Neural progenitor cell (in vitro differentiated cells): Measurements from ENCODE around the gene ADAMTS14. TPM values are rescaled to one million over a fixed set of nuclear protein-coding genes. Genes with fewer than 3 reads are reported as not detected.
A peak's percentile ranks its signal among the peaks of the same experiment; 100 is the strongest.
"Not testable (repeated sequence)": the region's sequence is repeated elsewhere in the genome, so short reads cannot be mapped to it uniquely, and the experiment has no call there.

Experiments
- DNase-seq: peaks from one replicate; pipeline ENCODE4 v3.0.0-alpha.2; 2016; ENCODE audit warnings: low spot score
- H2AFZ ChIP-seq: fragments of 200-600 bp; sonication (generic); replicated peaks from 2 replicates; pipeline ENCODE4 v1.6.1; 2016; ENCODE audit warnings: antibody characterized with exemption
- H3F3A ChIP-seq: fragments of 200-600 bp; sonication (generic); 2 replicates; pipeline ENCODE4 v1.6.1; 2016; ENCODE audit warnings: antibody characterized with exemption, low read depth
- H3K27ac ChIP-seq: fragments of 200-600 bp; sonication (generic); 2 replicates; pipeline ENCODE4 v1.5.1; 2016; ENCODE audit warnings: mild to moderate bottlenecking
- H3K27me3 ChIP-seq: fragments of 200-600 bp; sonication (generic); 2 replicates; pipeline ENCODE4 v1.6.1; 2016; ENCODE audit warnings: mild to moderate bottlenecking, moderate library complexity
- H3K36me3 ChIP-seq: fragments of 200-600 bp; sonication (generic); 2 replicates; pipeline ENCODE4 v1.5.1; 2016
- H3K4me1 ChIP-seq: fragments of 200-600 bp; sonication (generic); 2 replicates; pipeline ENCODE4 v1.6.1; 2016; ENCODE audit warnings: mixed run types
- H3K4me2 ChIP-seq: fragments of 200-600 bp; sonication (generic); 2 replicates; pipeline ENCODE4 v1.6.1; 2016
- H3K4me3 ChIP-seq: fragments of 200-600 bp; sonication (generic); 2 replicates; pipeline ENCODE4 v1.5.1; 2016
- H3K79me2 ChIP-seq: fragments of 200-600 bp; sonication (generic); 2 replicates; pipeline ENCODE4 v1.6.1; 2016; ENCODE audit warnings: low read depth
- H3K9ac ChIP-seq: fragments of 200-600 bp; sonication (generic); 2 replicates; pipeline ENCODE4 v1.6.1; 2016
- H3K9me3 ChIP-seq: fragments of 200-600 bp; sonication (generic); 2 replicates; pipeline ENCODE4 v1.5.1; 2016; ENCODE audit warnings: low read depth
- H4K20me1 ChIP-seq: fragments of 200-600 bp; sonication (generic); 2 replicates; pipeline ENCODE4 v1.6.1; 2016; ENCODE audit warnings: low read depth
- H3K27ac Mint-ChIP-seq: 3 replicates; pipeline ENCODE4 v1.8.0; 2021; ENCODE audit warnings: mixed read lengths
- H3K27me3 Mint-ChIP-seq: 2 replicates; pipeline ENCODE4 v1.8.0; 2022; ENCODE audit warnings: low read depth, mild to moderate bottlenecking, inconsistent platforms, moderate library complexity, mixed read lengths; ENCODE audit not compliant: insufficient read depth
- H3K36me3 Mint-ChIP-seq: 3 replicates; pipeline ENCODE4 v1.8.0; 2021; ENCODE audit warnings: mixed read lengths
- H3K4me1 Mint-ChIP-seq: 3 replicates; pipeline ENCODE4 v1.8.0; 2021; ENCODE audit warnings: mixed read lengths
- H3K4me3 Mint-ChIP-seq: 3 replicates; pipeline ENCODE4 v1.8.0; 2021; ENCODE audit warnings: mild to moderate bottlenecking, moderate library complexity, mixed read lengths
- H3K9me3 Mint-ChIP-seq: 3 replicates; pipeline ENCODE4 v1.8.0; 2020; ENCODE audit warnings: mixed read lengths
- EZH2 ChIP-seq: fragments of 200-600 bp; sonication (generic); IDR thresholded peaks from 2 replicates; pipeline ENCODE4 v1.6.1; 2017; ENCODE audit warnings: antibody characterized with exemption, mild to moderate bottlenecking, moderate library complexity
- EZH2phosphoT487 ChIP-seq: fragments of 200-600 bp; sonication (generic); IDR thresholded peaks from 2 replicates; pipeline ENCODE4 v1.6.1; 2017; ENCODE audit warnings: antibody characterized with exemption
- total RNA-seq: library from RNA; depleted of rRNA; stranded (reverse); fragments of >200 nt; gene quantifications from 2 replicates; pipeline ENCODE4 v1.2.3, GENCODE V29; 2015; ENCODE audit warnings: low replicate concordance
- TF ChIP-seq, protein P1 (sequence below): fragments of 200-600 bp; sonication (generic); IDR thresholded peaks from 2 replicates; pipeline ENCODE4 v1.5.1; 2017; ENCODE audit warnings: antibody characterized with exemption, mild to moderate bottlenecking

Gene ADAMTS14
- total RNA-seq, 1 donor from 2014 or later, result not detected

DNA sequence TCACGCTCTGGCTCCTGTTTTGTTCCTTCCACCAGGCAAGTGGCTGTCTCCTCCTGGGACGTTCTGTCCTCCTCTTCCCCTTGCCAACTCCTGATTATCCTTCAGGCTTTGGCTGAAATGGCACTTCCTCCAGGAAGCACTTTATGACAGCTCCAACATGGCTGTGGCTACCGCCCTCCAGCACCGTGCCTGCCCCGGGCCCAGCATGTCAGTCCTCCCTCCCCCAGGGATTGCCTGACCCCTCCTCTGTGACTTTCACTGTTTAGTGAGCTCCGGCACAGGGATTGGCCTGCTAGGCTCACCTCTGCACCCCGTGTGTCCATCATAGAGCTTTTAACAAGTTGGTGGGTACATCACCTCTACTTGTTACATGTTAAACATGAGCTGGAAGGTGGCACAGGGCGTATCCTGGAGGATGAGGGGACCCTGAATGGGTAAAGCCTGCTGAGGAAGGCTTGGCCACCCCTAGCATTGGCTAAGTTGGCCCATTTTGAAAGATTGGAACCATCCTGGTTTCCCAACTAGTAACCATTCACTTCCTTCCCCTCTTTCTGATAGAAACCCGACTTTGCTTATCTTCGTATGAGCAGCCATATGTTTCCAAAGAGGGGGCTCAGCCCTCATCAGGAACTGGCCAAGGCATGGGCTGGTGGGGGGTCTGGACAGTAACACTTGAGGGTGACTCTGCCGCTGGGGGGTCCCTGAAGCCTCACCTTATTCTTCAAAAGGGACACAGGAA, 10.5 kb upstream of the ADAMTS14 start:
- Histone ChIP-seq H3K9me3 (no peaks in the 10 kb centered on the region), H3K27ac (no peak overlapping the region), H3K79me2 (no peaks in the 10 kb centered on the region), H4K20me1 (no peaks in the 10 kb centered on the region), H3K9ac (no peak overlapping the region), H2AFZ (peak overlapping the region; percentile 72), H3K4me2 (no peak overlapping the region), H3K4me1 (peaks cover 5% of the 10 kb centered on the region), H3K27me3 (no peaks in the 10 kb centered on the region), H3K4me3 (no peak overlapping the region), H3F3A (no peaks in the 10 kb centered on the region), H3K36me3 (no peaks in the 10 kb centered on the region)
- H3K9me3 Mint-ChIP-seq, result peaks cover 16% of the 10 kb centered on the region
- no peaks in the 10 kb centered on the region for H3K36me3 Mint-ChIP-seq
- H3K27me3 Mint-ChIP-seq, result peaks cover 3% of the 10 kb centered on the region
- no peak overlapping the region for H3K27ac Mint-ChIP-seq
- peaks cover 29% of the 10 kb centered on the region for H3K4me1 Mint-ChIP-seq
- TF ChIP-seq EZH2phosphoT487, result no peak
- TF ChIP-seq EZH2, result no peak
- TF ChIP-seq, protein P1, sequence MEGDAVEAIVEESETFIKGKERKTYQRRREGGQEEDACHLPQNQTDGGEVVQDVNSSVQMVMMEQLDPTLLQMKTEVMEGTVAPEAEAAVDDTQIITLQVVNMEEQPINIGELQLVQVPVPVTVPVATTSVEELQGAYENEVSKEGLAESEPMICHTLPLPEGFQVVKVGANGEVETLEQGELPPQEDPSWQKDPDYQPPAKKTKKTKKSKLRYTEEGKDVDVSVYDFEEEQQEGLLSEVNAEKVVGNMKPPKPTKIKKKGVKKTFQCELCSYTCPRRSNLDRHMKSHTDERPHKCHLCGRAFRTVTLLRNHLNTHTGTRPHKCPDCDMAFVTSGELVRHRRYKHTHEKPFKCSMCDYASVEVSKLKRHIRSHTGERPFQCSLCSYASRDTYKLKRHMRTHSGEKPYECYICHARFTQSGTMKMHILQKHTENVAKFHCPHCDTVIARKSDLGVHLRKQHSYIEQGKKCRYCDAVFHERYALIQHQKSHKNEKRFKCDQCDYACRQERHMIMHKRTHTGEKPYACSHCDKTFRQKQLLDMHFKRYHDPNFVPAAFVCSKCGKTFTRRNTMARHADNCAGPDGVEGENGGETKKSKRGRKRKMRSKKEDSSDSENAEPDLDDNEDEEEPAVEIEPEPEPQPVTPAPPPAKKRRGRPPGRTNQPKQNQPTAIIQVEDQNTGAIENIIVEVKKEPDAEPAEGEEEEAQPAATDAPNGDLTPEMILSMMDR, result no peak
- H3K4me3 Mint-ChIP-seq, result no peak overlapping the region
- no peak for DNase-seq

- Histone ChIP-seq H3K79me2 (no peaks in the 10 kb centered on the region), H3K27ac (no peak overlapping the region), H2AFZ (no peak overlapping the region), H4K20me1 (no peaks in the 10 kb centered on the region), H3K4me2 (no peak overlapping the region), H3K9me3 (no peaks in the 10 kb centered on the region), H3K27me3 (no peaks in the 10 kb centered on the region), H3K4me3 (no peak overlapping the region), H3K4me1 (peaks cover 5% of the 10 kb centered on the region), H3F3A (no peaks in the 10 kb centered on the region), H3K36me3 (no peaks in the 10 kb centered on the region), H3K9ac (no peak overlapping the region)
- peaks cover 29% of the 10 kb centered on the region for H3K4me1 Mint-ChIP-seq
- no peak for TF ChIP-seq EZH2
- H3K27ac Mint-ChIP-seq, result peak overlapping the region; percentile 7
- H3K36me3 Mint-ChIP-seq, result no peaks in the 10 kb centered on the region
- H3K27me3 Mint-ChIP-seq, result peaks cover 5% of the 10 kb centered on the region
- H3K4me3 Mint-ChIP-seq, result peak overlapping the region; percentile 5
- DNase-seq, result no peak
- peaks cover 16% of the 10 kb centered on the region for H3K9me3 Mint-ChIP-seq
Measured at GRCh38 chr10:70662362-70663220, 9.7 kb upstream of the ADAMTS14 start.

GRCh38 chr10:70663458-70664409, 8.6 kb upstream of the ADAMTS14 start:
- not testable (repeated sequence) for H3K36me3 Mint-ChIP-seq, H3F3A ChIP-seq, H3K4me2 ChIP-seq, H3K9me3 ChIP-seq, H3K4me1 ChIP-seq, DNase-seq, H3K9ac ChIP-seq, H3K27me3 ChIP-seq, H3K36me3 ChIP-seq, H4K20me1 ChIP-seq, H3K27me3 Mint-ChIP-seq, H2AFZ ChIP-seq, H3K4me3 ChIP-seq, H3K79me2 ChIP-seq, H3K9me3 Mint-ChIP-seq, H3K4me3 Mint-ChIP-seq, H3K27ac ChIP-seq
- H3K4me1 Mint-ChIP-seq, result peaks cover 29% of the 10 kb centered on the region
- H3K27ac Mint-ChIP-seq, result peak overlapping the region; percentile 89

GRCh38 chr10:70664702-70665195, 7.6 kb upstream of the ADAMTS14 start:
- Histone ChIP-seq H4K20me1 (no peaks in the 10 kb centered on the region), H3K4me3 (no peak overlapping the region), H3K4me1 (peaks cover 5% of the 10 kb centered on the region), H3K9me3 (no peaks in the 10 kb centered on the region), H3K9ac (no peak overlapping the region), H3F3A (no peaks in the 10 kb centered on the region), H3K27ac (no peak overlapping the region), H3K79me2 (no peaks in the 10 kb centered on the region), H3K4me2 (no peak overlapping the region), H3K36me3 (no peaks in the 10 kb centered on the region), H3K27me3 (no peaks in the 10 kb centered on the region), H2AFZ (no peak overlapping the region)
- Mint-ChIP-seq H3K27me3 (peaks cover 9% of the 10 kb centered on the region), H3K9me3 (peaks cover 5% of the 10 kb centered on the region), H3K4me3 (peak overlapping the region; percentile 27), H3K36me3 (no peaks in the 10 kb centered on the region), H3K4me1 (peaks cover 29% of the 10 kb centered on the region), H3K27ac (peak overlapping the region; percentile 89)
- peak; percentile 28 for DNase-seq
- TF ChIP-seq EZH2, result no peak
- no peak for TF ChIP-seq EZH2phosphoT487
- TF ChIP-seq, protein P1, result no peak
